IgD-negative memory B cell (primary cell): ENCODE data around the gene MME. TPM values are rescaled to one million over a fixed set of nuclear protein-coding genes. Genes with fewer than 3 reads are reported as not detected.

Source experiments
- H3K27ac Mint-ChIP-seq, 3 donors: one replicate each; pipeline ENCODE4 v1.8.0; 2020 to 2022; ENCODE audit warnings: mild to moderate bottlenecking in 3 of 3, mixed read lengths in 3 of 3, moderate library complexity in 1 of 3
- H3K27me3 Mint-ChIP-seq: one replicate; pipeline ENCODE4 v1.8.0; 2021; ENCODE audit warnings: mixed read lengths
- H3K36me3 Mint-ChIP-seq: one replicate; pipeline ENCODE4 v1.8.0; 2020; ENCODE audit warnings: mild to moderate bottlenecking, mixed read lengths
- H3K4me1 Mint-ChIP-seq, 3 donors: one replicate each; pipeline ENCODE4 v1.8.0; 2020 to 2022; ENCODE audit warnings: mixed read lengths in 3 of 3, mild to moderate bottlenecking in 1 of 3
- H3K4me3 Mint-ChIP-seq, 4 donors: one replicate each; pipeline ENCODE4 v1.8.0; 2020 to 2022; ENCODE audit warnings: mild to moderate bottlenecking in 4 of 4, mixed read lengths in 4 of 4, moderate library complexity in 3 of 4
- H3K9me3 Mint-ChIP-seq, 3 donors: one replicate each; pipeline ENCODE4 v1.8.0; 2020 to 2021; ENCODE audit warnings: mixed read lengths in 3 of 3, mild to moderate bottlenecking in 1 of 3
- polyA plus RNA-seq: library from polyadenylated mRNA; unstranded; fragments of 300-500 nt; fragmentation: Illumina TruSeq; gene quantifications from one replicate; pipeline ENCODE4 v1.2.3, GENCODE V29; 2021

The MME gene
- polyA plus RNA-seq, 1 donor from 2014 or later = 5.1 TPM

DNA sequence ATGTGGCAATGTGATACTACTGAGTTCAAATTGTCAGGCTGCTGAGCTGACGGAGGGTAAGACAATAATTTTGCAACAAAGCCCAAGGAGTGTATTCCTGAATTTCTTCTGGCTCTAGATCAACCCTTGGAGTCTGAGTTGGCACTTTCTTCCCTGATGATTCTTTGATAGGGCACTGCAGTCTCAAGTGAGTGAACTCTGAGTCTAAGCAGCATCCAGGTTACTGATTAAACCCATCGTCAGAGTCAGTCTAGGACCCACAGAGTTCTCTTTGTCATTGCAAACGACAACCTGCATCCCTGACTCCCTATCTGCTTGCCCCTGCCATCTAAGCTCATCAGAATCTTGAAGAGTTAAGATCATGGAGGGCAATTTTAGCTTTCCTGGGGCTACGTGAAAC, 58.6 kb downstream of the MME start:
- H3K27ac Mint-ChIP-seq = no peak overlapping the region
- H3K9me3 Mint-ChIP-seq = peaks cover 3 to 8% (median 4%) of the 10 kb centered on the region in 3 donors
- peaks cover 2% of the 10 kb centered on the region for H3K36me3 Mint-ChIP-seq
- no peaks in the 10 kb centered on the region for H3K4me1 Mint-ChIP-seq
- H3K4me3 Mint-ChIP-seq = no peak overlapping the region
- no peaks in the 10 kb centered on the region for H3K27me3 Mint-ChIP-seq

- no peaks in the 10 kb centered on the region for H3K36me3 Mint-ChIP-seq
- no peak overlapping the region for H3K4me3 Mint-ChIP-seq
- peaks cover 0 to 2% (median 0%) of the 10 kb centered on the region in 3 donors for H3K9me3 Mint-ChIP-seq
- H3K27ac Mint-ChIP-seq = no peak overlapping the region
- H3K27me3 Mint-ChIP-seq = no peaks in the 10 kb centered on the region
- no peaks in the 10 kb centered on the region for H3K4me1 Mint-ChIP-seq
Observed at GRCh38 chr3:155147588-155147987, 67.5 kb downstream of the MME start.

DNA sequence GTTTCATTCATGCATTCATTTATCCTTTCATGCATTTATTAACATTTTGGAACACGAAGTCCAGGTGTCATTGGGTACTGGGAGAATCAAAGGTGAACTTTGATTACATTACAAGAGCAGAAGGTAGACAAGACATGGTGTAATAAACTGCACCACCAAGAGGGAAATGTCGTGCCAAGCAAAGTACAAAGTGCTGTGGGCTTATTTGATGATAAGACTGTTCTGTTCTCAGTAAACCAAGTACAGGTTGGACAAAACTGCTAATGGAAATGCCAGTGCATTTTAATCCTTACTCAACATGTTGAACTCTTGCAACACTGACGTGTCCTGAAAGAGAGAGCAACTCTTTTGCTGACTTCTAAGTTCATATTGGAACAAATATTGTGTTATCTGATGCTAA, 69.4 kb downstream of the MME start:
- no peaks in the 10 kb centered on the region for H3K36me3 Mint-ChIP-seq
- H3K4me3 Mint-ChIP-seq = no peak overlapping the region
- H3K27ac Mint-ChIP-seq = no peak overlapping the region
- no peaks in the 10 kb centered on the region for H3K4me1 Mint-ChIP-seq
- peaks cover 0 to 2% (median 0%) of the 10 kb centered on the region in 3 donors for H3K9me3 Mint-ChIP-seq
- H3K27me3 Mint-ChIP-seq = no peaks in the 10 kb centered on the region

DNA sequence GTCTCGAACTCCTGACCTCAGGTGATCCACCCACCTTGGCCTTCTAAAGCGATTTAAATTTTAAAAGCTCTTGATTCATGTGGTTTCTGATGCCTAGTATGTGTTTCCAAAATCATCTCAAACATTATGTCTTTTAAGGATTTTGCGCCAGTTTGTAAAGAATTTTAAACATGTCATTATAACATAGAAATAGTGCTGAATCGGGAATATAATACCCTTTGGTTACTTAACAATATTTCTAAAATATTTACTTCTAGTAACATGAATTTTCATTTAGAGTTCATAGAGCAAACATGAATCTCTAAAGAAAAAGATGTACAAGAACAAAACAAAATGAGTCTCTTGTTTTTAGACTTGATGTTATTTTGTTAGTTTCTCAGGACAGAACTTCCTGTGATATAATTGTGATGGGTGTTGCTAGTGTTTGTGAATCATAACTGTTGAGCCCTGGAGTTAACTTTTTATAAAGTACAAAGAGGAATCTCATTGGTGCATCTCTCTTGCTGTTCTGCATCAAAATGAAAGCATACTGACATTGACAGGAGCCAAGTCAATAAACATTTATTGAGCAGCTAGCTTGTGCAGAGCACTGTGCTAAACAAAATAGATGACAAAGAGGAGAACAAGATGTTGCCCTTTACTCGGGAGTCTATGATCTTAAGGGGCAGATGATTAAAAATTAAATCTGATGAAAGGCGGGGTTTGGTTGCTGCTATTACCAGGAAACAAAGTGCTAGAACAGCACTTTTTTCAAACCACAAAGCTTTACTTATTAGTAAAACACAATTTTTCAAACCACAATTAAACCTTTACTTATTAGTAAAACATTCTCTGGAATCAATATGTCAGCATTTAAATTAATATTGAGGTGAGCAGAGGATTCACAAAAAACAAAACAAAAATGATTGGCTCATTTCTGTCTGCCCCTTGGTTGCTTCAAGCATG, 73.4 kb downstream of the MME start:
- Mint-ChIP-seq H3K36me3 (no peaks in the 10 kb centered on the region), H3K4me3 (no peak overlapping the region), H3K9me3 (peaks cover 0 to 2% (median 0%) of the 10 kb centered on the region in 3 donors), H3K27ac (no peak overlapping the region), H3K27me3 (no peaks in the 10 kb centered on the region), H3K4me1 (no peaks in the 10 kb centered on the region)

- H3K27ac Mint-ChIP-seq = no peak overlapping the region
- H3K27me3 Mint-ChIP-seq = no peaks in the 10 kb centered on the region
- no peak overlapping the region for H3K4me3 Mint-ChIP-seq
- peaks cover 0 to 2% (median 0%) of the 10 kb centered on the region in 3 donors for H3K9me3 Mint-ChIP-seq
- H3K36me3 Mint-ChIP-seq = no peaks in the 10 kb centered on the region
- H3K4me1 Mint-ChIP-seq = no peaks in the 10 kb centered on the region
Observed at GRCh38 chr3:155154255-155154654, 74.1 kb downstream of the MME start.

DNA sequence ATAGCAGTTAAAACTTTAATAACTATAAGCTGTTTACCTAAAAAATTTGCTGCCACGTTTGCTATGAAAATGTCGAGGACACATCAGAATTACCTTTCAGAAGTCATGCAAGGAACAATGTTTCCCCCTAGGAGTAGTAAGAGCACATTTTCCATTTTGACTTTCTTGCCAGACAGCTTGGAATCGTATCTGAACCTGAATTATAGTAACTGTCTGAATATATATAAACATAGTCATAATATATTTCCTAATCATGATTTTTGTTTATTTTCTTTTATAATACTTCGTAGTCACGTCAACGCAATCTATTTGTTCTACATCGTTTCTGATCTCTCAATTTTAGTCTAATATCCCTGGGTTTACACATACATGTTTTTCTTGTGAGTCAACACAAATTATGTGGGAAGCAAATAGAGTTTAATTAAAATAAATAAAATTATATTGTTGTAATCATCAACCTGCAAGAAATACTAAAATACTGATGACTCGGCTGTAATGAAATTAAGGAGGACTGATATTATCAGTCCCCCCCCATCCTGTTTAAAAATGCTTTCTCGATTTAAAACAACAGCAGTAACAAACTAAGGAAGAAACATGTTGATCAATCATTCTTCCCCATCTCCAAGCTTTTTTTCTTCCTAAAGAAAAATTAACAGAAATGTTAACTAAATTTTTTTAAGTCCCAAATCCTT, 78.4 kb downstream of the MME start:
- H3K36me3 Mint-ChIP-seq = no peaks in the 10 kb centered on the region
- H3K9me3 Mint-ChIP-seq = no peaks in the 10 kb centered on the region
- H3K4me3 Mint-ChIP-seq = no peak overlapping the region
- no peaks in the 10 kb centered on the region for H3K27me3 Mint-ChIP-seq
- H3K4me1 Mint-ChIP-seq = no peaks in the 10 kb centered on the region
- no peak overlapping the region for H3K27ac Mint-ChIP-seq

GRCh38 chr3:155159301-155159700, 79.2 kb downstream of the MME start:
- no peak overlapping the region for H3K27ac Mint-ChIP-seq
- H3K4me3 Mint-ChIP-seq = no peak overlapping the region
- H3K9me3 Mint-ChIP-seq = no peaks in the 10 kb centered on the region
- H3K4me1 Mint-ChIP-seq = no peaks in the 10 kb centered on the region
- H3K27me3 Mint-ChIP-seq = no peaks in the 10 kb centered on the region
- no peaks in the 10 kb centered on the region for H3K36me3 Mint-ChIP-seq

DNA sequence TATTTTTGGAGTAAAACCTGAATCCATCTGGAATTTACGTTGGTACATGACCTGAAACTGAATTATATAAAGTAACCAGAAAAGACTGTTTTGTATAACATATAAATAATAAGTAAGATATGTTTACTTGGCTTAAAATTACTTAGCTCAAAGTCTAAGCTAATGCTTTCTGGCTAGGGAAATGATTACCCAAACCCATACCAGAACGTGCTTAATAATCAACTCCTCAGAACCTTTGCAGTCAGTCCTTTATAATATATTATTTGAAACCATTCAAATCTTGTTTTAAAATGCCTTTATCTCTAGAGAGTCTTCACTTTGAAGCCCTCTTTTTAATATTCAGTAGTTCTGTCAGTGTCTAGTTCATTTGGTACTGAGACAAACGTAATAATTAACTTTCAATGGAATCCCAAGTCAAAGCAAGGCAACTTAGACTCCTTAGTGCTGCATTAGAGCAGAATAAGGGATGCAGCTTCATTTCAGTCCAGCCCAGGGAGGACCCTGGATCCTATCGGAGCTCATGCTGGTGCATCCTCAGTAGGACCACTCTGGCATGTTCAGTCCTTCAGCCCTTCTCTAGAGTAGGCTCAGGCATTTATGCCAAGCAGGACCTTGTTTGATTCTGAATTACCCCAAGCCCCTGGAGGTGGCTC, 81.6 kb downstream of the MME start:
- no peaks in the 10 kb centered on the region for H3K27me3 Mint-ChIP-seq
- peaks cover under 1% of the 10 kb centered on the region for H3K36me3 Mint-ChIP-seq
- H3K27ac Mint-ChIP-seq = no peak overlapping the region
- no peaks in the 10 kb centered on the region for H3K4me1 Mint-ChIP-seq
- no peak overlapping the region for H3K4me3 Mint-ChIP-seq
- no peaks in the 10 kb centered on the region for H3K9me3 Mint-ChIP-seq

DNA sequence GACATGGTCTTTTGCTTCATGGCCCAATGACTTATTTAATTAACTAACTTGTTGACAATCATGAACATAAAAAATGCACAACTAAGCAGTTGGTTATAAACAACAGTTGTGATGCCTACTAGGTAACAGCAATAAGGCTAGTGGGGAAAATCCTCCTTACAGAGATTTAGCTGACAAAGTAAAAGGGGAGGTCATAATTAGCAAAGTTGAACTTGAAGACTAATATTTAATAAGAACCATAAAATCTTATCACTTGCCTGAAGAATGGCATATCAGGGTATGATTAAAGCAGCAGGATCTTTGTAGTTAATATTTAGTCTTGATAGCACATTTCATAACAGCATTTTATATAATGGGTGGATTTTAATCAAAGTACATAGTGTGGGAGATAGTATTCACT, 84.2 kb downstream of the MME start:
- Mint-ChIP-seq H3K4me1 (no peaks in the 10 kb centered on the region), H3K4me3 (no peak overlapping the region), H3K36me3 (peaks cover 2% of the 10 kb centered on the region), H3K9me3 (peaks cover 0 to under 1% (median 0%) of the 10 kb centered on the region in 3 donors), H3K27ac (no peak overlapping the region), H3K27me3 (no peaks in the 10 kb centered on the region)

DNA sequence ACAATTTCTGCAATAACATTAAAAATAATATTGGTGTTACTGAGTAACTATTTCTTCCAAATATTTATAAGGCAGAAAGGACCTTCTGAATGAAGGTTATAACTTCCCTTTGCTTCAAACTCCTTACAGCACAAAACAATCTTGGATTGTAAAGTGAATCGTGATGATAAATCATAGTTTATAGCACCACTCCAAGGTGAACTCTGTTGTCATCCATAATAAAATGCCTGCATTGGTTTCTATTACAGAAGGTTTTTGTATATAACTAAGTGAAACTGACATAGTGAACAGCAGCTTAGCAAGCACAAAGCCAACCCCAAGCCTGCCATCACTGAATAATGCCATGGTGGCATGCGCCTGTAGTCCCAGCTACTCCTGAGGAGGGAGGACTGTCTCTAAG, 86.3 kb downstream of the MME start:
- Mint-ChIP-seq H3K4me1 (no peaks in the 10 kb centered on the region), H3K27ac (no peak overlapping the region), H3K9me3 (peaks cover 0 to 4% (median 0%) of the 10 kb centered on the region in 3 donors), H3K27me3 (no peaks in the 10 kb centered on the region), H3K4me3 (no peak overlapping the region), H3K36me3 (peaks cover 3% of the 10 kb centered on the region)

DNA sequence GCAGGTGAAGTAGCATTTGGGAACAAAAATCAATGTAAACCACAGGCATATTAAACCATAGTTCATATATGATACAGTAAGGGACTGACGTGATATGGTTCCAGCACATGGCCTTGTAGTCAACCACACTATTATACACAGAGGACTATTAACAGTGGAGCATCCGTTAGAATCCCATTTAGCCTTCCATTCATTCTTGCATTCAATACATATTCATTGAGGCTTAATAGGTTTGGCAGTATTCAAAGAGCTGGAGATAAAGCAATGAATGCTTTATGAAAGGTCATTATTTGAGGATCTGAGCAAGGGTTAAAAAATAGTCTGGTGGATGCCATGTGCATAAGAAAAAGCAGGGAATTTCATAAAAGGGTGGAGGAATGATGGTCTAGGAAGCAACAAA, 89.1 kb downstream of the MME start:
- peaks cover 3% of the 10 kb centered on the region for H3K36me3 Mint-ChIP-seq
- no peaks in the 10 kb centered on the region for H3K27me3 Mint-ChIP-seq
- H3K4me3 Mint-ChIP-seq = no peak overlapping the region
- no peak overlapping the region for H3K27ac Mint-ChIP-seq
- no peaks in the 10 kb centered on the region for H3K4me1 Mint-ChIP-seq
- peaks cover 0 to 4% (median 0%) of the 10 kb centered on the region in 3 donors for H3K9me3 Mint-ChIP-seq

DNA sequence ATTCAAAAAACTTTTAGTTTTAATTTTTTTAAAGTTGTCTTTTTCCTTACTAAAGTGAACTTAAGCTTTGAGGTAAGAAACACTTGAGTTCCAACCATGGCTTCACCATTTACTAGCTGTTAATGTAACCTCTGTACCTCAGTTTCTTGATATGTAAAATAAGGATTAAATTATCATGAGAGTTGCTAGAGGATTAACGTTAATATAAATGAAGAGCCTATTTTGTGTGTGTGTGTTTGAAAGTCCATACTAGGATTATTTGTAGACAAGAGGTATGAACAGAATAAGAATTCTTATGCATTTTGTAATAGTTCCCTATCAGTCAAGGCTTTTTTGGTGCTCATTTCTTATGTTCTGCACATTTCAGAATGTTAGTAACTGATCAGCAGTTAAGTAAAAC, 93.7 kb downstream of the MME start:
- H3K36me3 Mint-ChIP-seq = peaks cover 2% of the 10 kb centered on the region
- peaks cover 0 to 3% (median 2%) of the 10 kb centered on the region in 3 donors for H3K4me1 Mint-ChIP-seq
- H3K4me3 Mint-ChIP-seq = no peak overlapping the region
- H3K27ac Mint-ChIP-seq = no peak overlapping the region
- H3K9me3 Mint-ChIP-seq = peaks cover 0 to 4% (median 0%) of the 10 kb centered on the region in 3 donors
- no peaks in the 10 kb centered on the region for H3K27me3 Mint-ChIP-seq

GRCh38 chr3:155178810-155179436, 98.8 kb downstream of the MME start:
- peaks cover 2 to 8% (median 8%) of the 10 kb centered on the region in 3 donors for H3K4me1 Mint-ChIP-seq
- no peaks in the 10 kb centered on the region for H3K9me3 Mint-ChIP-seq
- H3K27ac Mint-ChIP-seq = no peak overlapping the region
- no peaks in the 10 kb centered on the region for H3K27me3 Mint-ChIP-seq
- no peaks in the 10 kb centered on the region for H3K36me3 Mint-ChIP-seq
- peak overlapping the region in 1 of 4 donors; percentile 74 for H3K4me3 Mint-ChIP-seq

- Mint-ChIP-seq H3K27ac (no peak overlapping the region), H3K4me1 (peaks cover 6 to 13% (median 10%) of the 10 kb centered on the region in 3 donors), H3K4me3 (no peak overlapping the region), H3K36me3 (no peaks in the 10 kb centered on the region), H3K9me3 (peaks cover 0 to 1% (median 0%) of the 10 kb centered on the region in 3 donors), H3K27me3 (no peaks in the 10 kb centered on the region)
Observed at GRCh38 chr3:155179437-155179827, 99.3 kb downstream of the MME start.
